AG10803 (cell line): ENCODE data around the gene TBXAS1.

ENCODE experiments used
- DNase-seq: peaks from one replicate; pipeline ENCODE4 v3.0.0; 2010; ENCODE audit warnings: low read depth
- H3K4me3 ChIP-seq: 2 replicates; pipeline ENCODE4 v1.5.1; 2011; ENCODE audit warnings: mild to moderate bottlenecking, low read length, control low read depth
- TF ChIP-seq, protein P1 (sequence below): conservative IDR thresholded peaks from 2 replicates; pipeline ENCODE4 v1.5.1; 2011; ENCODE audit warnings: mild to moderate bottlenecking, low read length, control low read depth, inconsistent platforms

The TBXAS1 gene

DNA sequence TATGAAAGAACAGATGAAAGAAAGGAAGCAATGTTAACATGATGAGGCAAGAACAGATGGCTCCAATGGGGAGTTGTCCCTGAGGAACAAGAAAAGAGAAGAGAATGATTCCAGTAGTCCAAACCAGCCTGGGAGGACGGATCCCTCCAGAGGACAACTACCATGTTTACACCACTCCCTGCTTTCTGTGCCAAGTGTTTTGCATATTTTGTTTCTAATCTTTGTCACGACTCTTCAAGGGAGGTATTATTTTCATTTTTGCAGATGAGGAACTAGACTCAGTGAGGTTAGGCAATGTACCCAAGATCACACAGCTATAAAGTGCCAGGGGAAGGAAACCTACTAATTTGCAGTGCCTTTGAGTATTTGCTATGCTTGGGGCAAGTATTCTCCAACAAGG, 117.5 kb downstream of the TBXAS1 start:
- DNase-seq = no peak
- H3K4me3 ChIP-seq = no peak overlapping the region
- TF ChIP-seq, protein P1, sequence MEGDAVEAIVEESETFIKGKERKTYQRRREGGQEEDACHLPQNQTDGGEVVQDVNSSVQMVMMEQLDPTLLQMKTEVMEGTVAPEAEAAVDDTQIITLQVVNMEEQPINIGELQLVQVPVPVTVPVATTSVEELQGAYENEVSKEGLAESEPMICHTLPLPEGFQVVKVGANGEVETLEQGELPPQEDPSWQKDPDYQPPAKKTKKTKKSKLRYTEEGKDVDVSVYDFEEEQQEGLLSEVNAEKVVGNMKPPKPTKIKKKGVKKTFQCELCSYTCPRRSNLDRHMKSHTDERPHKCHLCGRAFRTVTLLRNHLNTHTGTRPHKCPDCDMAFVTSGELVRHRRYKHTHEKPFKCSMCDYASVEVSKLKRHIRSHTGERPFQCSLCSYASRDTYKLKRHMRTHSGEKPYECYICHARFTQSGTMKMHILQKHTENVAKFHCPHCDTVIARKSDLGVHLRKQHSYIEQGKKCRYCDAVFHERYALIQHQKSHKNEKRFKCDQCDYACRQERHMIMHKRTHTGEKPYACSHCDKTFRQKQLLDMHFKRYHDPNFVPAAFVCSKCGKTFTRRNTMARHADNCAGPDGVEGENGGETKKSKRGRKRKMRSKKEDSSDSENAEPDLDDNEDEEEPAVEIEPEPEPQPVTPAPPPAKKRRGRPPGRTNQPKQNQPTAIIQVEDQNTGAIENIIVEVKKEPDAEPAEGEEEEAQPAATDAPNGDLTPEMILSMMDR = no peak

DNA sequence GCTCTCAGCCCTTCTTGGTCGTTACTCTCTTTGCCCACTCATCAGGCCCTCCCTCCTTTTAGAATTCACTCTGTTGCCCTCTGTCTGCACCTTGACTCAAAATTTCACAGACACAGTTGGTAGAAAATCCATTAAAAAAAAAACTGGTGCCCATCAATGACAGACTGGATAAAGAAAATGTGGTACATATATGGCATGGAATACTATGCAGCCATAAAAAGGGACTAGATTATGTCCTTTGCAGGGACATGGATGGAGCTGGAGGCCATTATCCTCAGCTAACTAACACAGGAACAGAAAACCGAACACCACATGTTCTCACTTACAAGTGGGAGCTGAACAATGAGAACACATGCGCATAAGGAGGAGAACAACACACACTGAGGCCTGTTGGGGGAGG, 118.0 kb downstream of the TBXAS1 start:
- no peak overlapping the region for H3K4me3 ChIP-seq
- TF ChIP-seq, protein P1 = no peak
- DNase-seq = no peak

DNA sequence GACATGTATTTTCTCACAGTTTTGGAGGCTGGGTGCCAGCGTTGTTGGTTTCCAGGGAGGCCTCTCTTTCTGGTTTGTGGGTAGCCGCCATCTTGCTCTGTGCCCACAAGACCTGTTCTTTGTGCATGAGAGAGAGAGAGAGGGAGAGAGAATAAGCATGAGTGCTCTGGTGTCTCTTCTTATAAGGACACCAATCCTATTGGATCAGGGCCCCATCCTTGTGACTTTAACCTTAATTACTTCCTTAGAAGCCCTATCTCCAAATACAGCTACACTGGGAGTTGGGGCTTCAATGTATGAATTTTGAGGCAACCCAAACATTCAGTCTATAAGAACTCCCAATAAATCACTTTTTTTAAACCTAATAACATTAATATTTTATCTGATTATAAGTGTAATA, 119.1 kb downstream of the TBXAS1 start:
- DNase-seq = no peak
- H3K4me3 ChIP-seq = no peak overlapping the region
- TF ChIP-seq, protein P1 = no peak

DNA sequence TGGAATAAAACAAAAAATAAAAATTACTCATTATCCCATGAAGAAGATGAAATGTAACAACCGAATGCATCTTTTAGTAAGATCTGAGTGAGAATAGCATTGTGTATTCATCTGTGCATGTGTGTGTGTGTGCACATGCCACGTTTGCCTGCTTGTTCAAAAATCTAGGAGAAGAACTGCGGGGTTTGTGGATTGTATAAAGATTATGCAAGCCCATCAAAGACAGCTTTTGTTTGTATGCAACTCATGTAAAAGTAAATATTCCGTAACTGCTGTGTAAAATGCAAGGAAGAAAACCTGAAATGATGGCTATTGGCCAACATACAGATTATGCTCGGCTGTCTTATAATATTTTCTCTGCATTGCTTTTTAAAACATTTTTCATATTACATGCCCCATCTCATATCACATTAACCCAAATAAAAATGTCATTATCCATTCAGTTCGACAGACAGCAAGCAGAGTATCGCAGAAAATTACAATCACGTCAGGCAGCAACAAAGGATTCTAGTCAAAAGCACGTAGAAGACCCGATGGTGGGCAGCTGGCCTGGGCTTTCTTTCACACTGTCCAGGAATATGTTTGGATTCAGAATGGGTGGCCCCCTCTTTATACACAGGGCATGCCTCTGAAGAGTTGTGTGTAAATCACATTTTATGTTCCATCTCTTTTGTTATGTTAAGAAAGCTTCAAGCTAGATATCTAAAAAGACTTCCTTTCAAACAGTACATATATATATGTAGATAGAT, 119.7 kb downstream of the TBXAS1 start:
- no peak overlapping the region for H3K4me3 ChIP-seq
- no peak for DNase-seq
- TF ChIP-seq, protein P1 = no peak

DNA sequence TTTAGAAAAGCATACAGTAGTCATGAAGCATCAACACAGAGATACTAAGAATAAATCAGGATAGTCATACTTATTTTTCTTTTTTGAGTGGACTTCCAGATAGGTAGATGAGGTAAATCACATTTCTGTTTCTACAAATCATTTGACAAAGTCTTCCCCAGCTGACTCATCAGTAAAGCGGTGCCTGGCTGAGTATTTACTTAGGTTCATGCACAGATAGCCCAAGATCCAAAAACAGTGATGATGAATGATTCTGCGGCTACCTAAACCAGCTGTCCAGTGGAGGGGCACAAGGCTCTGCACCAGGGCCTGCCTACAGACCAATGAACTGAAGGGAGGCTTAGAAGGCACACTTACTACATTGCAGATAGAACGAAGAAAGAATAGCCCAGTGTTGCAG, 120.6 kb downstream of the TBXAS1 start:
- no peak overlapping the region for H3K4me3 ChIP-seq
- no peak for DNase-seq
- TF ChIP-seq, protein P1 = no peak

DNA sequence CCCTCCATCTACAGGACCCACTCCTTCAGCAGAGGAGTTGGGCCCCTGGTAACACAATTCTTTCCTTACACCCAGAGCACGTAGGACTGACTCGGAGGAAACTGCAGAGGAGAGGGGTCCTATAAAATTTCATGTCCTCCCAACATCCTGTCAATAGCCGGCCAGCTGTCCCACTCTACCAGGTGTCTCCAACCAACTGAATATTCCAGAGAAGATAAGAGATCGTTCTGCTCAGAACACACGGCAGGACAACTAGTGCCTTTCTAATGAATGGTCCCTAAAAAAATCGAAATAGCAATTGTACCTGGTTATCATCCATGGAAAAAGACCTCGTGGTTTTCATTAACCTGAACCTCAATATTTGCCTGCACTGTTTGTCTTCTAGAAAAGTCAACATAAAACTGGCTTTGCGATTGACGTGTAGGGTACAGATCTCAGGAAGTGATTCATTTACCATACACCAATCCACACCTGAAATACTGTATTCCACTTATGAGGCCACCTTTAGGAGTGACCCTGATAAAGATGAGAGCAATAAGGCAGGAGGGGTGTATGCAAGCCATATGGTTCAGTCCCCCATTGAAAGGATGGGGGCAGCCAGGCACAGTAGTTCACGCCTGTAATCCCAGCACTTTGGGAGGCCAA, 121.9 kb downstream of the TBXAS1 start:
- DNase-seq = no peak
- TF ChIP-seq, protein P1 = no peak

DNA sequence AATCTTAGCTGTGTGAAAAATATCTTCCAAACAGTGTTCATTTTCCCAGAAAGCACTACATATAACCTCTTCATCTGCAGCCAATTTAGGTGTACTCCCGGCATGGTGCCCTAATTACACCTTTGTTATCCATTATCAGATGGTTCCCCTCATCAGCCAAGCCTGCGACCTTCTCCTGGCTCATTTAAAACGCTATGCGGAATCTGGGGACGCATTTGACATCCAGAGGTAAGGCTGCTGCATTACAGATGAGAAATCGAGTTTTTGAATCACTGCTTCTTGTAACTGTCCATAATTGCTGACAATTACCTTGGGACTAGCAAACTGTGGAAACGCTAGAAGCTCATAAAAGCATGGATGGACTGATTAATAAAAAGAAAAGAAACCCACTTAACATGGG, 124.2 kb downstream of the TBXAS1 start:
- DNase-seq = no peak
- H3K4me3 ChIP-seq = no peak overlapping the region
- TF ChIP-seq, protein P1 = no peak

More for the DNA sequence above, 121.9 kb downstream of the TBXAS1 start:
- H3K4me3 ChIP-seq = no peak overlapping the region
